Glutamatergic neuron (in vitro differentiated cells): Measurements from ENCODE around the gene TBX15. TPM values are rescaled to one million over a fixed set of nuclear protein-coding genes. Genes with fewer than 3 reads are reported as not detected.
A peak's percentile ranks its signal among the peaks of the same experiment; 100 is the strongest.

Experiments
- DNase-seq: peaks from one replicate; pipeline ENCODE4 v3.0.0; 2022
- H3K27ac Mint-ChIP-seq: one replicate; pipeline ENCODE4 v1.8.0; 2020; ENCODE audit warnings: mild to moderate bottlenecking, mixed read lengths, inconsistent platforms; ENCODE audit not compliant: unreplicated experiment
- H3K27me3 Mint-ChIP-seq: one replicate; pipeline ENCODE4 v1.8.0; 2020; ENCODE audit warnings: mild to moderate bottlenecking, moderate library complexity, mixed read lengths, inconsistent platforms; ENCODE audit not compliant: unreplicated experiment
- H3K36me3 Mint-ChIP-seq: one replicate; pipeline ENCODE4 v1.8.0; 2020; ENCODE audit warnings: mild to moderate bottlenecking, mixed read lengths, inconsistent platforms; ENCODE audit not compliant: unreplicated experiment
- H3K4me1 Mint-ChIP-seq: one replicate; pipeline ENCODE4 v1.8.0; 2020; ENCODE audit warnings: mild to moderate bottlenecking, low read depth, mixed read lengths, inconsistent platforms; ENCODE audit not compliant: unreplicated experiment
- H3K4me3 Mint-ChIP-seq: one replicate; pipeline ENCODE4 v1.8.0; 2020; ENCODE audit warnings: mild to moderate bottlenecking, mixed read lengths, inconsistent platforms; ENCODE audit not compliant: unreplicated experiment
- H3K9me3 Mint-ChIP-seq: one replicate; pipeline ENCODE4 v1.8.0; 2020; ENCODE audit warnings: mild to moderate bottlenecking, moderate library complexity, mixed read lengths, inconsistent platforms; ENCODE audit not compliant: unreplicated experiment
- total RNA-seq: library from RNA; stranded (reverse); fragmentation: NEBNext Ultra II Directional; extraction: Animal tissue kit (Norgen Biotek cat#: 25700); gene quantifications from one replicate; pipeline ENCODE4 v1.2.1, GENCODE V29; 2021; ENCODE audit not compliant: unreplicated experiment
- TF ChIP-seq, protein P1 (sequence below): fragments of 200-600 bp; sonication (generic); IDR thresholded peaks from one replicate; pipeline ENCODE4 v1.5.0; 2021; ENCODE audit not compliant: partially characterized antibody, unreplicated experiment

The TBX15 gene
- total RNA-seq, 1 donor from 2014 or later = 0.69 TPM

DNA sequence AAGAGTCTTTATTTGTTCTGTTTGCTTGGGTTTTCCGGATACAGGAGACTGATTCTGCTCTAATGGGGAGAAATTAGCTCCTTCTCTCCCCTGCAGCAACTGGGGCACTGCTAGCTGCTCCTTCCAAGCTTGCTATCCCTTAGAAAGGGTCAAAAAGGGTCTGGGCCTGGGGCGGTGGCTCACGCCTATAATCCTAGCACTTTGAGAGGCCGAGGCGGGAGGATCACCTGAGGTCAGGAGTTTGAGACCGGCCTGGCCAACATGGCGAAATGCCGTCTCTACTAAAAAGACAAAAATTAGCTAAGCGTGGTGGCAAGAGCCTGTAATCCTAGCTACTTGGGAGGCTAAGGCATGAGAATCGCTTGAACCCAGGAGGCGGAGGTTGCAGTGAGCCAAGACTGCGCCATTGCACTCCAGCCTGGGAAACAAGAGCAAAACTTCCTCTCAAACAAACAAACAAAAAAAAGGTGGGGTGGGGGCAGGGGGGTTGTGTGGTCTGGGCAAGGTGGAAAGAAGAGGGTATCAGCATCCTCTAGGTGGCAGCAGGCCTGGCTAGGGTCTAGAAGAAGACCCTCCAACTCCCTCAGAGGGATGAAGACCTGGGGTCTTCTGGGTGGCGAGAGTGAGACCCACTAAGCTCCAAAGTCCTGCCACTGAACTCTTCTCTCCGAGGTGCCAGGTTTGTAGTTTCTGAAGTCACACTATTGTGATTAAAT, 15.4 kb upstream of the TBX15 start:
- TF ChIP-seq, protein P1, sequence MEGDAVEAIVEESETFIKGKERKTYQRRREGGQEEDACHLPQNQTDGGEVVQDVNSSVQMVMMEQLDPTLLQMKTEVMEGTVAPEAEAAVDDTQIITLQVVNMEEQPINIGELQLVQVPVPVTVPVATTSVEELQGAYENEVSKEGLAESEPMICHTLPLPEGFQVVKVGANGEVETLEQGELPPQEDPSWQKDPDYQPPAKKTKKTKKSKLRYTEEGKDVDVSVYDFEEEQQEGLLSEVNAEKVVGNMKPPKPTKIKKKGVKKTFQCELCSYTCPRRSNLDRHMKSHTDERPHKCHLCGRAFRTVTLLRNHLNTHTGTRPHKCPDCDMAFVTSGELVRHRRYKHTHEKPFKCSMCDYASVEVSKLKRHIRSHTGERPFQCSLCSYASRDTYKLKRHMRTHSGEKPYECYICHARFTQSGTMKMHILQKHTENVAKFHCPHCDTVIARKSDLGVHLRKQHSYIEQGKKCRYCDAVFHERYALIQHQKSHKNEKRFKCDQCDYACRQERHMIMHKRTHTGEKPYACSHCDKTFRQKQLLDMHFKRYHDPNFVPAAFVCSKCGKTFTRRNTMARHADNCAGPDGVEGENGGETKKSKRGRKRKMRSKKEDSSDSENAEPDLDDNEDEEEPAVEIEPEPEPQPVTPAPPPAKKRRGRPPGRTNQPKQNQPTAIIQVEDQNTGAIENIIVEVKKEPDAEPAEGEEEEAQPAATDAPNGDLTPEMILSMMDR = no peak
- no peaks in the 10 kb centered on the region for H3K36me3 Mint-ChIP-seq
- peaks cover 4% of the 10 kb centered on the region for H3K4me1 Mint-ChIP-seq
- no peak overlapping the region for H3K4me3 Mint-ChIP-seq
- H3K27me3 Mint-ChIP-seq = peaks cover 41% of the 10 kb centered on the region
- no peak for DNase-seq
- peaks cover 4% of the 10 kb centered on the region for H3K9me3 Mint-ChIP-seq
- H3K27ac Mint-ChIP-seq = no peak overlapping the region

DNA sequence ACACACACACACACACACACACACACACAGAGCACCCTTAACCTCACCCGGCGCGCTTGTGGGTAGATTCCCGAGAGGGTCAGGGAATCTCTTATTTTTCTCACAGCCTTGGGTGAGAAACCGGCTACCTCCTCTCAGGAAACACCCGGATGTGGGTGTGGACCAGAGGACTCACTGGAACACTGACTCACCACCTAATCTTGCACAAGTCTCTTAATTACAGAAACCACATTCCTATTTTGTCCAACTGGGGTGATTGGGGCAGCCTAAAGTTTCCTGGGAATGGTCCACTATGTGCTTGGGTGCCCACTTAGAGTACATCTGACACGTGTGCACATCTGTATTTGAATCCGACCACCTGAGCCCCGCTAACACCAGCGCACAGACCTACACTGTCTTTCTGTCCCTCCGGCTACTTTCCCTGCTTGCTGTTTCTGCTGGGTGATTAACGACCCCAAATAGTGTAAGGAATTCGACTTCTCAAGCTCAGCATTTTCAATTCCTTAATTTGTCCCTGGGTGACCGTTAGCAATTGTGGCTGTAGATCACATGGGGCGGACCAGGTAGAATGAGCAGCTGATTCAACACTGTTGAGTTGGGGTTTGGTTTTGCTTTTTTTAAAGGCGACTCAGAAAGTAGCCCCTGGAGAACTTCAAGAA, 14.0 kb upstream of the TBX15 start:
- TF ChIP-seq, protein P1 = no peak
- no peaks in the 10 kb centered on the region for H3K36me3 Mint-ChIP-seq
- peaks cover 8% of the 10 kb centered on the region for H3K9me3 Mint-ChIP-seq
- H3K27ac Mint-ChIP-seq = no peak overlapping the region
- peaks cover 4% of the 10 kb centered on the region for H3K4me1 Mint-ChIP-seq
- no peak for DNase-seq
- no peak overlapping the region for H3K4me3 Mint-ChIP-seq
- peaks cover 42% of the 10 kb centered on the region for H3K27me3 Mint-ChIP-seq

DNA sequence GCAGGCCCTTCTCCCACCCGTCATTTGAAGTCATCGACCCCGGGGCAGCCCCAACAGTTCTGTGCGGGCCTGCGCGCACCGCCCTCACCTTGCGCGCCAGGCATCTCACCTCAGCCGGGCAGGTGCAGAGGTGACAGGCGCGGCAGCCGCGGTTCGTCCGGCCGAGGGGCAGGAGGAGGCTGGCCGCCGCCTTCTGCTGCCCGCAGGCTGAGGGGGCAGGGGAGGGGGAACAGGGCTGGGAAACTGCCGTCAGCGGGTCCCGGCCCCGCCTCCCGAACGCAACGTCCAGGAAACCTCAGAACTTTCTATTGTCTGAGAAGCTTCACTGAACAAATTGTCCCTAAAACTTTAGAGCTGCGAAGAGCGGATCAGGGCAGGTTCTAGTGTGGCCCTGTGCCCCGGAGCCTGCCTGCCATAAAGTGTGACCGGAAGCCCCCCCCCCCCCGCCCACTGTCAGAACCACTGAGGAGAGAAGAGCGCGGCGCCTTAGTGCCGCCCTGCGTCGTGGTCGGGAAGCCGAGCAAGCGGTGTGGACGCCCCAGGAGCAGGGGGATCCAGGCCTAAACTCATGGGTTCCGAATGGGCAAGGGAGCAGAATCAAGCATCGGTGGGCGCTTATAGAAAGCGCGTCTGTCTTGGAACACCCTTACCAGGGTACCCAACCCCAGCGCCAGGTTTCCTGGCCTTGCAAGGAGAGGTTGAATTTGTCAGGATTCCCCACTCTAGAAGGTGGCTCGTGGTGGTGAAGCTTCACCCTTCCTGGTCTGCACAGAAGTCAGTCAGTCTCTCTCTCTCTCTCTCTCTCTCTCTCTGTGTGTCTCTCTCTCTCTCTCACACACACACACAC, 13.3 kb upstream of the TBX15 start:
- peaks cover 8% of the 10 kb centered on the region for H3K9me3 Mint-ChIP-seq
- no peak overlapping the region for H3K4me3 Mint-ChIP-seq
- peaks cover 45% of the 10 kb centered on the region for H3K27me3 Mint-ChIP-seq
- no peak for DNase-seq
- H3K36me3 Mint-ChIP-seq = no peaks in the 10 kb centered on the region
- H3K4me1 Mint-ChIP-seq = peaks cover 4% of the 10 kb centered on the region
- H3K27ac Mint-ChIP-seq = no peak overlapping the region
- TF ChIP-seq, protein P1 = no peak

DNA sequence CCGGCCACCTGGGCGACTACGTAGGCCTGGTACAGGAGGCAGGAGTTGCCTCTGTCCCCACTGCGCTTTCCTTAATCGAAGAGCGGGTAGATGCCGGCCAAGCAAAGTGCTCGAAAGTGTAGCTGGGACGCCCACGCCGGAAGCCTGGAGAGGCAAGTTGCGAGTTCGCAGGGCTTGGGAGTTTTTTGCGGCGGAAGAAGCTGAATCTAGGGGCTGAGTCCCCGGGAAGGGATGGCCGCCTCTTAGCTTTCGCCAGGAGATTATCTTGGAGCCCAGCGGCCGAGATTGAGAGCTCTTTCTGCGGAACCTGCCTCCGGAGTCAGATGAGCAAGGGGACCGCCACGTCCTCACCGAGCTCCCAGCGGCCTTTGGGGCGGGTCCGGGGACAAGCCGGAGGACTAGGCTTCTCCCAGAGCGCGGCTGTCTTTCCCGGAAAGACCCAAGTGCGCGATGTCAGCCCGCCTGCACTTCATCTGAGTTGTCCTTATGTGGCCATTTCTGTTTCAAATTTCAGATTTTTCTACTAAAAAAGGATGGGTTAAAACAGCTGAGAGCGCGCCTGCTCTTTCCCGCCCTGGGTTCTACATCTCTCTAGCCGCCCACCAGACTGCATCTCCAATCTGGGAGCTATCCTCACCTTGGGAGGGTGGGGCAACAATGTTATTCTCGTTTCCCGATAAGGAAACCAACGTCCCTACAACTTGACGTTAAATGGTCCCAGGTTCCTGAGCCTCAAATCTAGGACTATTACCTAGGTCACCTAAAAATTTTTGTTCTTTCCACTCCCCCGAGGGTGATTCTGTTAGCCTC, 12.4 kb upstream of the TBX15 start:
- Mint-ChIP-seq H3K4me3 (peak overlapping the region; percentile 72), H3K27me3 (peaks cover 47% of the 10 kb centered on the region), H3K9me3 (peaks cover 5% of the 10 kb centered on the region), H3K36me3 (no peaks in the 10 kb centered on the region), H3K4me1 (peaks cover 4% of the 10 kb centered on the region), H3K27ac (no peak overlapping the region)
- peak; percentile 51 for DNase-seq
- TF ChIP-seq, protein P1 = no peak
